ENCODE results near the gene DMWD.

The DMWD gene

GRCh38 chr19:45817725-45818301, 25.2 kb upstream of the DMWD start (continued):
- no peak for TF ChIP-seq CSRNP3 (CRISPR knock-in tag; IDR thresholded peaks at IDR 0.05)
- TF ChIP-seq PPARA (CRISPR knock-in tag; IDR thresholded peaks at IDR 0.05; ENCODE audit: borderline replicate concordance), result no peak
- TF ChIP-seq ISL1 (CRISPR knock-in tag; IDR thresholded peaks at IDR 0.05), result no peak

GRCh38 chr19:45817010-45817724, 24.5 kb upstream of the DMWD start:
- peak; percentile 92 for ATAC-seq

GRCh38 chr19:45816236-45817009, 23.8 kb upstream of the DMWD start:
- no peak for ATAC-seq
- no peak for TF ChIP-seq POU6F1 (CRISPR knock-in tag; IDR thresholded peaks at IDR 0.05; ENCODE audit: borderline replicate concordance, low read depth)
- no peak for TF ChIP-seq ZFP30 (CRISPR knock-in tag; IDR thresholded peaks at IDR 0.05)
- no peak for TF ChIP-seq BACH2 (CRISPR knock-in tag; IDR thresholded peaks at IDR 0.05; ENCODE audit: borderline replicate concordance)
- no peak for TF ChIP-seq CREB5 (CRISPR knock-in tag; IDR thresholded peaks at IDR 0.05; ENCODE audit: low read depth)
- TF ChIP-seq ZC3H10 (CRISPR knock-in tag; IDR thresholded peaks at IDR 0.05), result no peak
- TF ChIP-seq PPARA (CRISPR knock-in tag; IDR thresholded peaks at IDR 0.05; ENCODE audit: borderline replicate concordance), result no peak
- no peak for TF ChIP-seq RARB (CRISPR knock-in tag; IDR thresholded peaks at IDR 0.05)
- TF ChIP-seq ZFP3 (CRISPR knock-in tag; IDR thresholded peaks at IDR 0.05), result no peak
- no peak for TF ChIP-seq CSDC2 (CRISPR knock-in tag; IDR thresholded peaks at IDR 0.05)
- TF ChIP-seq ZNF8 (CRISPR knock-in tag; IDR thresholded peaks at IDR 0.05), result no peak
- TF ChIP-seq ISL1 (CRISPR knock-in tag; IDR thresholded peaks at IDR 0.05), result no peak
- TF ChIP-seq TCF4 (CRISPR knock-in tag; IDR thresholded peaks at IDR 0.05; ENCODE audit: borderline replicate concordance), result no peak
- no peak for TF ChIP-seq ARNTL (CRISPR knock-in tag; IDR thresholded peaks at IDR 0.05; ENCODE audit: borderline replicate concordance, low read depth)
- TF ChIP-seq PATZ1 (CRISPR knock-in tag; IDR thresholded peaks at IDR 0.05; ENCODE audit: borderline replicate concordance), result no peak
- no peak for TF ChIP-seq CSRNP3 (CRISPR knock-in tag; IDR thresholded peaks at IDR 0.05)
- no peak for TF ChIP-seq TOX (CRISPR knock-in tag; IDR thresholded peaks at IDR 0.05; ENCODE audit: borderline replicate concordance)
- TF ChIP-seq ZNF565 (CRISPR knock-in tag; conservative IDR thresholded peaks at IDR 0.05; ENCODE audit: low read depth), result no peak
- no peak for TF ChIP-seq SNAI2 (CRISPR knock-in tag; IDR thresholded peaks at IDR 0.05)
- no peak for TF ChIP-seq ESRRG (CRISPR knock-in tag; IDR thresholded peaks at IDR 0.05)
- TF ChIP-seq ZNF70 (CRISPR knock-in tag; IDR thresholded peaks at IDR 0.05), result no peak

More at GRCh38 chr19:45817010-45817724, 24.5 kb upstream of the DMWD start:
- TF ChIP-seq TSHZ2 (CRISPR knock-in tag; IDR thresholded peaks at IDR 0.05) (no peak), ZFP3 (CRISPR knock-in tag; IDR thresholded peaks at IDR 0.05) (no peak), GLIS3 (CRISPR knock-in tag; IDR thresholded peaks at IDR 0.05) (no peak), ZNF70 (CRISPR knock-in tag; IDR thresholded peaks at IDR 0.05) (no peak), OSR1 (CRISPR knock-in tag; IDR thresholded peaks at IDR 0.05) (no peak), ZFP30 (CRISPR knock-in tag; IDR thresholded peaks at IDR 0.05) (no peak)

Measured in SK-N-SH treated with all-trans-retinoic acid at 6 μM for 48 hours (cell line).